MM.1S (cell line): Measurements from ENCODE around the gene ANKZF1.

Source experiments
- EZH2 ChIP-seq: fragments of 300-600 bp; sonication (generic); optimal IDR thresholded peaks from 2 replicates; pipeline ENCODE3; 2017; ENCODE audit warnings: low read depth, mild to moderate bottlenecking, antibody characterized with exemption, low read length, mixed read lengths
- TF ChIP-seq, protein P1 (sequence below): fragments of 300-600 bp; sonication (generic); IDR thresholded peaks from 2 replicates; pipeline ENCODE4 v1.5.1; 2016; ENCODE audit warnings: antibody characterized with exemption, low read length, mixed read lengths

DNA sequence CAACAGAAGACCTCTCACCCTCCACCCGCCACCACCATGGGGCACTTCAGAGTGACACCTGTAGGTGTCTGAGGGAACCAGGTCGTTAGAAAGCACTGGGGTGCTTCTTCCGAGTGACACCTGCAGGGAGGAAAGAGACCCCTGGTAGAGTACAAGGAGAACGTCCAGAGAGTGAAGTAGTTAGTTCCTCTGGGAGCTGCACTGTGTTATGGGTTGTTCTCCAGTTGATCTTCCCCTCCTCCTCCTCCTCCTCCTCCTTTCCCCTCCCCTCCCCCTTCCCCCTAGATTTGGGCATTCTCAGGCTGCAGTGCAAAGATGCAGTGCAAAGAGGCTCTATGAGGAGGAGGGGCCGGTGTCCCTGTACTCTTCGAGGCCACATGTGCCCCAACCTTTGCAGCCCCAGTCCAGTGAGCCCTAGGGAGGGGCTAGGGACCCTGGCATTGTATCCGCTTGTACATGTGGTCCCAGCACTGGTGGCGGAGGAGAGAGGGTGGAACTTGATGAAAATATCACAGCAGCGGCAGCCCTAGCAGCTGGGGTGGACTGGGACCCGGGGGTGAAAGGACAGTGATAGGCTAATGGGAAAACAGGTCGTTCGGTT lies 50.4 kb downstream of the ANKZF1 start:
- no peak for TF ChIP-seq EZH2
- TF ChIP-seq, protein P1, sequence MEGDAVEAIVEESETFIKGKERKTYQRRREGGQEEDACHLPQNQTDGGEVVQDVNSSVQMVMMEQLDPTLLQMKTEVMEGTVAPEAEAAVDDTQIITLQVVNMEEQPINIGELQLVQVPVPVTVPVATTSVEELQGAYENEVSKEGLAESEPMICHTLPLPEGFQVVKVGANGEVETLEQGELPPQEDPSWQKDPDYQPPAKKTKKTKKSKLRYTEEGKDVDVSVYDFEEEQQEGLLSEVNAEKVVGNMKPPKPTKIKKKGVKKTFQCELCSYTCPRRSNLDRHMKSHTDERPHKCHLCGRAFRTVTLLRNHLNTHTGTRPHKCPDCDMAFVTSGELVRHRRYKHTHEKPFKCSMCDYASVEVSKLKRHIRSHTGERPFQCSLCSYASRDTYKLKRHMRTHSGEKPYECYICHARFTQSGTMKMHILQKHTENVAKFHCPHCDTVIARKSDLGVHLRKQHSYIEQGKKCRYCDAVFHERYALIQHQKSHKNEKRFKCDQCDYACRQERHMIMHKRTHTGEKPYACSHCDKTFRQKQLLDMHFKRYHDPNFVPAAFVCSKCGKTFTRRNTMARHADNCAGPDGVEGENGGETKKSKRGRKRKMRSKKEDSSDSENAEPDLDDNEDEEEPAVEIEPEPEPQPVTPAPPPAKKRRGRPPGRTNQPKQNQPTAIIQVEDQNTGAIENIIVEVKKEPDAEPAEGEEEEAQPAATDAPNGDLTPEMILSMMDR: peak; percentile 42
